ENCODE data around the gene CFAP99. TPM values are rescaled to one million over a fixed set of nuclear protein-coding genes. Genes with fewer than 3 reads are reported as not detected.

Gene CFAP99
- total and polyA plus RNA-seq, 2 experiments from 2014 or later: not detected

DNA sequence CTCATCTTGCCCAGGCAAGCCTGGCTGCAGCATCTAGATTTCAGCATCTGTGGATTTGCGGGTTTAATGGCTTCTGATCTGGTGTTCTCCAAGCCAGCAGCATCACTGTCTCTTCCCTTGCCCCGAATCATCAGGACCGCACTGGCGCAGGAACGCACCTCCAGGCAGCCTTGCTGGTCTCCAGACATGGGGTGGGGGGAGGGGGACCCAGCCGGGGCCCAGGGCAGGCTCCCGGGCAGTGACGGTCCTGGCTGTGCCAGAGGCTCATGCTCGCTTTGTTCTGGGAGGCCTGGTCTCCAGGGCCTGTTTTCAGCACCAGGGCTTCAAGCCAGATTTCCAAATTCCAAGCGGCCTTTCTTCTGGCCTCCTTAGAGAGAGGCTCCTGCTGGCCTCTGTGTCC is 4.9 kb downstream of the CFAP99 start (continued):
- no peak for TF ChIP-seq EZH2 (IDR thresholded peaks at IDR 0.05; ENCODE audit: low read depth, unreplicated experiment)
- TF ChIP-seq EZH2phosphoT487 (IDR thresholded peaks at IDR 0.05; ENCODE audit: unreplicated experiment): no peak
- no peak for TF ChIP-seq JUNB (IDR thresholded peaks at IDR 0.05; ENCODE audit: unreplicated experiment)
- TF ChIP-seq STAT1 (IDR thresholded peaks at IDR 0.05; ENCODE audit: unreplicated experiment): no peak
- TF ChIP-seq CREB1 (CRISPR knock-in tag; IDR thresholded peaks at IDR 0.05; ENCODE audit: low read depth): no peak
- TF ChIP-seq ZNF114 (CRISPR knock-in tag; IDR thresholded peaks at IDR 0.05): no peak
- TF ChIP-seq, protein P1, sequence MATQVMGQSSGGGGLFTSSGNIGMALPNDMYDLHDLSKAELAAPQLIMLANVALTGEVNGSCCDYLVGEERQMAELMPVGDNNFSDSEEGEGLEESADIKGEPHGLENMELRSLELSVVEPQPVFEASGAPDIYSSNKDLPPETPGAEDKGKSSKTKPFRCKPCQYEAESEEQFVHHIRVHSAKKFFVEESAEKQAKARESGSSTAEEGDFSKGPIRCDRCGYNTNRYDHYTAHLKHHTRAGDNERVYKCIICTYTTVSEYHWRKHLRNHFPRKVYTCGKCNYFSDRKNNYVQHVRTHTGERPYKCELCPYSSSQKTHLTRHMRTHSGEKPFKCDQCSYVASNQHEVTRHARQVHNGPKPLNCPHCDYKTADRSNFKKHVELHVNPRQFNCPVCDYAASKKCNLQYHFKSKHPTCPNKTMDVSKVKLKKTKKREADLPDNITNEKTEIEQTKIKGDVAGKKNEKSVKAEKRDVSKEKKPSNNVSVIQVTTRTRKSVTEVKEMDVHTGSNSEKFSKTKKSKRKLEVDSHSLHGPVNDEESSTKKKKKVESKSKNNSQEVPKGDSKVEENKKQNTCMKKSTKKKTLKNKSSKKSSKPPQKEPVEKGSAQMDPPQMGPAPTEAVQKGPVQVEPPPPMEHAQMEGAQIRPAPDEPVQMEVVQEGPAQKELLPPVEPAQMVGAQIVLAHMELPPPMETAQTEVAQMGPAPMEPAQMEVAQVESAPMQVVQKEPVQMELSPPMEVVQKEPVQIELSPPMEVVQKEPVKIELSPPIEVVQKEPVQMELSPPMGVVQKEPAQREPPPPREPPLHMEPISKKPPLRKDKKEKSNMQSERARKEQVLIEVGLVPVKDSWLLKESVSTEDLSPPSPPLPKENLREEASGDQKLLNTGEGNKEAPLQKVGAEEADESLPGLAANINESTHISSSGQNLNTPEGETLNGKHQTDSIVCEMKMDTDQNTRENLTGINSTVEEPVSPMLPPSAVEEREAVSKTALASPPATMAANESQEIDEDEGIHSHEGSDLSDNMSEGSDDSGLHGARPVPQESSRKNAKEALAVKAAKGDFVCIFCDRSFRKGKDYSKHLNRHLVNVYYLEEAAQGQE (IDR thresholded peaks at IDR 0.05; ENCODE audit: unreplicated experiment): no peak

DNA sequence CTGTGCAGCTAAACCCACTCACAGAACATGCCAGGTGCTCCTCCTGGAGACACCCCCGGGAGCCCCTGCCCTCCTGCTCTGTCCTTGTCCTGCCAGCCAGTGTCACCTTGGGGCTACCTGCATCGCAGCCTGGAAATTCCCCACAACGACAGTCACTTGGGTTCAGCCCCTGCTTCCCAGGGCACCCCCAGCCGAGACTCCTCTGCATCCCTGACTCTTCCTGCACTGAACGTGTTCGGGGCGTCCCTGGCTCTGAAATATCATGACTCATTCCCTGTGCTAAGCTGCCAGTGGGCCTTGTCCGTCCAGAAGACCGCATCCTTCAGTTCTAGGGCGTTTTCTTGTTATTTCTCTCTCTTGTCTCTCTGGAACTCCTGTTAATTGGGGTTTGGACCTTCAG is 5.8 kb downstream of the CFAP99 start:
- Histone ChIP-seq H3K4me1 (ENCODE audit: insufficient read depth) (peaks cover 17% of the 10 kb centered on the region; the same call in 1 of the 2 replicates), H3K9me2 (ENCODE audit: insufficient read depth) (no peaks in the 10 kb centered on the region), H3K36me3 (ENCODE audit: insufficient read depth) (no peaks in the 10 kb centered on the region), H3K79me2 (replicated peaks; ENCODE audit: insufficient read depth) (no peaks in the 10 kb centered on the region), H3K27ac (ENCODE audit: low read depth) (no peak overlapping the region), H4K20me1 (replicated peaks; ENCODE audit: insufficient read depth) (no peaks in the 10 kb centered on the region; the same call in 1 of the 2 replicates), H3K4me3 (no peak overlapping the region), H2AFZ (0 out of 2 replicates have a peak overlapping the region, but pooled peaks have one; percentile 18), H3K27me3 (ENCODE audit: insufficient read depth) (peaks cover 26% of the 10 kb centered on the region), H3K4me2 (no peak overlapping the region), H3F3A (replicated peaks; ENCODE audit: low read depth) (no peaks in the 10 kb centered on the region)
- peaks cover 30% of the 10 kb centered on the region for H3K27me3 Mint-ChIP-seq (ENCODE audit: insufficient read depth, low read depth, poor library complexity)
- no peak overlapping the region for H3K4me3 Mint-ChIP-seq
- no peak for DNase-seq (ENCODE audit: low spot score)
- no peak overlapping the region for H3K27ac Mint-ChIP-seq
- peaks cover 22% of the 10 kb centered on the region for H3K4me1 Mint-ChIP-seq
- no peaks in the 10 kb centered on the region; the same call in 2 of the 3 replicates for H3K9me3 Mint-ChIP-seq
- no peak for ATAC-seq
- H3K36me3 Mint-ChIP-seq (ENCODE audit: low read depth): no peaks in the 10 kb centered on the region; the same call in 2 of the 3 replicates
- TF ChIP-seq, protein P1 (IDR thresholded peaks at IDR 0.05; ENCODE audit: unreplicated experiment): no peak
- TF ChIP-seq, protein P2, sequence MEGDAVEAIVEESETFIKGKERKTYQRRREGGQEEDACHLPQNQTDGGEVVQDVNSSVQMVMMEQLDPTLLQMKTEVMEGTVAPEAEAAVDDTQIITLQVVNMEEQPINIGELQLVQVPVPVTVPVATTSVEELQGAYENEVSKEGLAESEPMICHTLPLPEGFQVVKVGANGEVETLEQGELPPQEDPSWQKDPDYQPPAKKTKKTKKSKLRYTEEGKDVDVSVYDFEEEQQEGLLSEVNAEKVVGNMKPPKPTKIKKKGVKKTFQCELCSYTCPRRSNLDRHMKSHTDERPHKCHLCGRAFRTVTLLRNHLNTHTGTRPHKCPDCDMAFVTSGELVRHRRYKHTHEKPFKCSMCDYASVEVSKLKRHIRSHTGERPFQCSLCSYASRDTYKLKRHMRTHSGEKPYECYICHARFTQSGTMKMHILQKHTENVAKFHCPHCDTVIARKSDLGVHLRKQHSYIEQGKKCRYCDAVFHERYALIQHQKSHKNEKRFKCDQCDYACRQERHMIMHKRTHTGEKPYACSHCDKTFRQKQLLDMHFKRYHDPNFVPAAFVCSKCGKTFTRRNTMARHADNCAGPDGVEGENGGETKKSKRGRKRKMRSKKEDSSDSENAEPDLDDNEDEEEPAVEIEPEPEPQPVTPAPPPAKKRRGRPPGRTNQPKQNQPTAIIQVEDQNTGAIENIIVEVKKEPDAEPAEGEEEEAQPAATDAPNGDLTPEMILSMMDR (conservative IDR thresholded peaks at IDR 0.05; ENCODE audit: low read depth in 2 of 2): no peak
- TF ChIP-seq JUNB (IDR thresholded peaks at IDR 0.05; ENCODE audit: unreplicated experiment): no peak
- TF ChIP-seq NANOG (IDR thresholded peaks at IDR 0.05; ENCODE audit: borderline replicate concordance): no peak
- TF ChIP-seq EZH2 (IDR thresholded peaks at IDR 0.05; ENCODE audit: low read depth, unreplicated experiment): no peak
- no peak for TF ChIP-seq POLR2AphosphoS5 (IDR thresholded peaks at IDR 0.05; ENCODE audit: low read depth)
- no peak for TF ChIP-seq EZH2phosphoT487 (IDR thresholded peaks at IDR 0.05; ENCODE audit: unreplicated experiment)
- TF ChIP-seq, protein P3, sequence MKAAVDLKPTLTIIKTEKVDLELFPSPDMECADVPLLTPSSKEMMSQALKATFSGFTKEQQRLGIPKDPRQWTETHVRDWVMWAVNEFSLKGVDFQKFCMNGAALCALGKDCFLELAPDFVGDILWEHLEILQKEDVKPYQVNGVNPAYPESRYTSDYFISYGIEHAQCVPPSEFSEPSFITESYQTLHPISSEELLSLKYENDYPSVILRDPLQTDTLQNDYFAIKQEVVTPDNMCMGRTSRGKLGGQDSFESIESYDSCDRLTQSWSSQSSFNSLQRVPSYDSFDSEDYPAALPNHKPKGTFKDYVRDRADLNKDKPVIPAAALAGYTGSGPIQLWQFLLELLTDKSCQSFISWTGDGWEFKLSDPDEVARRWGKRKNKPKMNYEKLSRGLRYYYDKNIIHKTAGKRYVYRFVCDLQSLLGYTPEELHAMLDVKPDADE (IDR thresholded peaks at IDR 0.05): no peak
- TF ChIP-seq ZNF114 (CRISPR knock-in tag; IDR thresholded peaks at IDR 0.05): no peak
- TF ChIP-seq ZNF331 (CRISPR knock-in tag; IDR thresholded peaks at IDR 0.05; ENCODE audit: low read depth): no peak
- TF ChIP-seq STAT1 (IDR thresholded peaks at IDR 0.05; ENCODE audit: unreplicated experiment): no peak
- no peak for TF ChIP-seq CREB1 (CRISPR knock-in tag; IDR thresholded peaks at IDR 0.05; ENCODE audit: low read depth)

All from GM23338 (cell line).